ENCODE results near the gene GABRB1. TPM values are rescaled to one million over a fixed set of nuclear protein-coding genes. Genes with fewer than 3 reads are reported as not detected.

GABRB1 gene
- total and polyA plus RNA-seq, 2 of the 8 experiments (the other 6 are each of a cell fraction or from before 2014, with no cell fraction given), result 0.22 to 0.38 TPM

DNA sequence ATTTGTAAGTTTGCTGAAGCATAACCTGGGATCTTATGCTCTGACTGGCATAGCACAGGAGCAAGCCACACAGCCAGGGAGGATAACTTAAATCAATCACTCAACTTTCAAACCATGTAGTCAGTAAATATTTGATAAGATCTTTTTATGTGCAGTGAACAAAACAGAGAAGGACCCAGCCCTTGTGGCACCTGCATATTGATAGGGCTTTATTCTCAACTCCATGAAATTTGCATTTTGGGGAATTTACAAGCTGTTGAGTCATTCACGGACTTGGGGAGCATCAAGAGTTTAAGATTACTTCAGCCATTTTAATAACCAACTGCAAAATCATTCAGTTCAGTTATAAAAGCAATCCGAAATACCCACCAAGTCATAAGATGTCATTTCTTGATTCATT lies 309.5 kb downstream of the GABRB1 start:
- Histone ChIP-seq H2BK12ac (ENCODE audit: low read depth, low read length) (no peak overlapping the region), H3K79me2 (ENCODE audit: control insufficient read depth in 1 of 2, insufficient read depth in 2 of 2, low read length in 2 of 2) (no peaks in the 10 kb centered on the region), H3K27ac (ENCODE audit: low read depth, low read length) (no peak overlapping the region), H3K4me1 (replicated peaks in 1 of 4; ENCODE audit: control insufficient read depth in 3 of 4, insufficient read depth in 4 of 4, low read length in 3 of 4) (no peaks in the 10 kb centered on the region), H3K9ac (replicated peaks in 1 of 4; ENCODE audit: extremely low read depth in 1 of 4, low read depth in 3 of 4, low read length in 3 of 4) (no peak overlapping the region), H3K23me2 (ENCODE audit: low read depth, low read length) (no peaks in the 10 kb centered on the region), H4K5ac (ENCODE audit: insufficient read length, low read depth, low read length) (no peak overlapping the region), H3K56ac (replicated peaks; ENCODE audit: insufficient read length, low read depth, low read length) (no peak overlapping the region), H4K20me1 (replicated peaks in 1 of 2; ENCODE audit: control insufficient read depth in 1 of 2, insufficient read depth in 2 of 2, low read length in 2 of 2) (no peaks in the 10 kb centered on the region), H2BK20ac (ENCODE audit: low read length) (no peak overlapping the region), H2BK120ac (replicated peaks; ENCODE audit: low read depth, low read length) (no peak overlapping the region), H3K18ac (ENCODE audit: extremely low read depth, low read length) (no peak overlapping the region), H2BK5ac (ENCODE audit: low read depth, low read length) (no peak overlapping the region), H3K4ac (replicated peaks; ENCODE audit: insufficient read length, low read depth, low read length) (no peak overlapping the region), H3K23ac (ENCODE audit: insufficient read length) (no peak overlapping the region), H3K36me3 (ENCODE audit: control insufficient read depth in 2 of 4, insufficient read depth in 4 of 4, low read length in 3 of 4) (no peaks in the 10 kb centered on the region), H4K8ac (ENCODE audit: extremely low read depth, insufficient read depth, low read length) (no peak overlapping the region), H4K91ac (replicated peaks; ENCODE audit: insufficient read length, low read length) (no peak overlapping the region), H3K4me2 (ENCODE audit: insufficient read depth in 1 of 2, low read depth in 2 of 2, low read length in 2 of 2) (no peak overlapping the region), H2AFZ (ENCODE audit: low read length) (no peak overlapping the region), H3K14ac (ENCODE audit: insufficient read length) (no peak overlapping the region), H2AK5ac (ENCODE audit: low read depth, low read length) (no peak overlapping the region), H3K27me3 (replicated peaks in 1 of 4; ENCODE audit: control insufficient read depth in 3 of 4, extremely low read depth in 1 of 4, insufficient read depth in 3 of 4, low read length in 3 of 4) (peaks cover 0 to 1% (median 0%) of the 10 kb centered on the region in 4 experiments; a peak in 1 of 7 replicates), H2BK15ac (ENCODE audit: low read length) (no peak overlapping the region), H3K79me1 (ENCODE audit: low read depth, low read length) (no peaks in the 10 kb centered on the region), H3K4me3 (ENCODE audit: extremely low read depth in 1 of 4, insufficient read depth in 2 of 4, low read depth in 3 of 4, low read length in 4 of 4) (no peak overlapping the region), H3K9me3 (ENCODE audit: insufficient read depth in 2 of 2, low read depth in 1 of 2, low read length in 1 of 2) (no peaks in the 10 kb centered on the region)
- POLR2A ChIA-PET (ENCODE audit: partially characterized antibody), result no interaction called here
- FAIRE-seq (no peak), DNase-seq (ENCODE audit: low read depth in 1 of 2, low spot score in 2 of 2) (no peak)
- CTCF ChIA-PET (ENCODE audit: partially characterized antibody), result no interaction called here
- WGBS, 2 experiments (ENCODE audit: extremely low coverage in 1 of 2, insufficient coverage in 1 of 2, insufficient read length in 1 of 2, insufficient replicate concordance in 2 of 2, low coverage in 1 of 2, low lambda C conversion rate in 2 of 2, missing lambda C conversion rate in 1 of 2), result 96% methylated on average over 2 of the region's 2 CpGs; no CpG with 5 or more reads in 1 of the 2 experiments
- no peak for TF ChIP-seq BCL11A (IDR thresholded peaks at IDR 0.05; ENCODE audit: low read depth in 2 of 2, low read length in 2 of 2)
- no peak for TF ChIP-seq KDM5A (IDR thresholded peaks at IDR 0.05; ENCODE audit: low read length)
- no peak for TF ChIP-seq ZNF274 (IDR thresholded peaks at IDR 0.05; ENCODE audit: borderline replicate concordance, extremely low read depth, low read length)
- TF ChIP-seq MAFK (IDR thresholded peaks at IDR 0.05; ENCODE audit: low read depth, low read length), result no peak
- TF ChIP-seq RFX5 (IDR thresholded peaks at IDR 0.05; ENCODE audit: borderline replicate concordance, low read depth, low read length), result no peak
- TF ChIP-seq, protein P1, sequence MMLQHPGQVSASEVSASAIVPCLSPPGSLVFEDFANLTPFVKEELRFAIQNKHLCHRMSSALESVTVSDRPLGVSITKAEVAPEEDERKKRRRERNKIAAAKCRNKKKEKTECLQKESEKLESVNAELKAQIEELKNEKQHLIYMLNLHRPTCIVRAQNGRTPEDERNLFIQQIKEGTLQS (IDR thresholded peaks at IDR 0.05; ENCODE audit: insufficient read depth, low read depth, low read length), result no peak
- no peak for TF ChIP-seq SP2 (IDR thresholded peaks at IDR 0.05; ENCODE audit: low read length)
- no peak for TF ChIP-seq MAX (IDR thresholded peaks at IDR 0.05)
- no peak for TF ChIP-seq EP300 (IDR thresholded peaks at IDR 0.05; ENCODE audit: borderline replicate concordance in 1 of 2, low read depth in 2 of 2, low read length in 2 of 2)
- no peak for TF ChIP-seq SRF (IDR thresholded peaks at IDR 0.05; ENCODE audit: low read depth, low read length)
- TF ChIP-seq CTCF (IDR thresholded peaks at IDR 0.05; ENCODE audit: control extremely low read depth in 1 of 3, insufficient read depth in 1 of 3, low read depth in 1 of 3, low read length in 3 of 3), result no peak

Data from H1 (cell line).